Adrenal gland (tissue), 12 donors: ENCODE data around the gene OXGR1. TPM values are rescaled to one million over a fixed set of nuclear protein-coding genes. Genes with fewer than 3 reads are reported as not detected.

Source experiments
- DNase-seq, 7 donors: peaks; one replicate each; pipeline ENCODE4 v3.0.0-alpha.2; 2019 to 2020
- H3K27ac ChIP-seq, 5 donors: fragments of 200-600 bp; sonication (generic) in 4 of 5; 1 replicate in 3 of 5; 2 replicates in 2 of 5; pipeline versions ENCODE4 v1.5.1 to v1.8.0; 2016 to 2020; ENCODE audit warnings: mild to moderate bottlenecking in 1 of 5
- H3K27me3 ChIP-seq: fragments of 200-600 bp; 2 replicates; pipeline ENCODE4 v1.8.0; 2021
- H3K36me3 ChIP-seq, 2 donors: fragments of 200-600 bp; replicated peaks in 1 of 2; 1 replicate in 1 of 2; 2 replicates in 1 of 2; pipeline versions ENCODE4 v1.5.1 to v1.8.0; 2018 to 2022
- H3K4me1 ChIP-seq, 2 donors: fragments of 200-600 bp; replicated peaks in 1 of 2; 1 replicate in 1 of 2; 2 replicates in 1 of 2; pipeline versions ENCODE4 v1.5.1 to v1.8.0; 2018 to 2021
- H3K4me3 ChIP-seq, 4 donors: fragments of 200-600 bp; sonication (generic) in 3 of 4; one replicate each; pipeline ENCODE4 v1.5.1; 2016 to 2018
- H3K9me3 ChIP-seq, 3 donors: fragments of 200-600 bp; sonication (generic) in 1 of 3; replicated peaks in 1 of 3; 1 replicate in 2 of 3; 2 replicates in 1 of 3; pipeline versions ENCODE4 v1.5.1 to v1.8.0; 2016 to 2021
- POLR2A ChIP-seq, 2 donors: fragments of 450-650 bp; IDR thresholded peaks; one replicate each; pipeline ENCODE4 v1.6.1; 2017; ENCODE audit warnings: antibody characterized with exemption in 2 of 2, mild to moderate bottlenecking in 2 of 2, moderate library complexity in 1 of 2
- WGBS, 4 donors: extraction: QIAGEN DNeasy Blood & Tissue Kit in 2 of 4; methylation state at CpG; one replicate each; pipeline versions ENCODE4 v1.1.5 to v1.1.7; 2013 to 2017; 5-methylcytosine and 5-hydroxymethylcytosine counted together
- intact Hi-C, 2 donors: fragments of 100-400 bp; cut with DNase I; formaldehyde crosslinking; loops; one replicate each; pipeline versions ENCODE4 v1.14.1 to v1.15.0; 2022 to 2023
- polyA plus RNA-seq, 3 donors: library from polyadenylated mRNA; stranded (reverse); fragments of 200-250 nt in 2 of 3; fragments of 350-450 nt in 1 of 3; fragmentation: Illumina TruSeq in 1 of 3; extraction: RNeasy Lipid Tissue Mini Kit (QIAGEN cat#74804) in 1 of 3; gene quantifications; one replicate each; pipeline ENCODE4 v1.2.3, GENCODE V29; 2013 to 2014
- total RNA-seq, 9 donors: library from RNA; depleted of rRNA in 4 of 9; stranded (reverse); fragments of >200 nt in 4 of 9; fragments of 120-200 nt in 1 of 9; fragmentation: NEBNext Ultra II Directional in 1 of 9; extraction: Animal tissue kit (Norgen Biotek cat#: 25700) in 1 of 9; gene quantifications; one replicate each; pipeline versions ENCODE4 v1.1.0 to v1.2.4, GENCODE V29; 2013 to 2023
- TF ChIP-seq, protein P1 (sequence below), 6 experiments: fragments of 450-650 bp in 4 of 6; fragments of 200-600 bp in 2 of 6; sonication (generic) in 1 of 6; IDR thresholded peaks; 1 replicate in 5 of 6; 2 replicates in 1 of 6; pipeline versions ENCODE4 v1.5.1 to v1.8.0; 2016 to 2021; ENCODE audit warnings: antibody characterized with exemption in 6 of 6, mild to moderate bottlenecking in 2 of 6, moderate library complexity in 1 of 6
- donor health status: healthy with polysubstance abuse.
- donor health status: Bipolar disorder and iron deficiency.
- donor health status: DM: yes; HTN: yes; CAD: no.
- donor health status: DM: no; HTN: no; CAD: no.
- donor health status: DM: no; HTN: no; CAD: no.
- donor health status: DM: yes; HTN: yes; CAD: no.

The OXGR1 gene
- total and polyA plus RNA-seq, 12 donors, result 0.11 to 0.13 TPM; not detected in 10

- H3K36me3 ChIP-seq, result no peaks in the 10 kb centered on the region
- 50 to 76% (median 64%) methylated on average over 1 of the region's 1 CpG for WGBS, 4 donors
- TF ChIP-seq POLR2A (IDR thresholded peaks at IDR 0.05), result no peak
- TF ChIP-seq, protein P1, sequence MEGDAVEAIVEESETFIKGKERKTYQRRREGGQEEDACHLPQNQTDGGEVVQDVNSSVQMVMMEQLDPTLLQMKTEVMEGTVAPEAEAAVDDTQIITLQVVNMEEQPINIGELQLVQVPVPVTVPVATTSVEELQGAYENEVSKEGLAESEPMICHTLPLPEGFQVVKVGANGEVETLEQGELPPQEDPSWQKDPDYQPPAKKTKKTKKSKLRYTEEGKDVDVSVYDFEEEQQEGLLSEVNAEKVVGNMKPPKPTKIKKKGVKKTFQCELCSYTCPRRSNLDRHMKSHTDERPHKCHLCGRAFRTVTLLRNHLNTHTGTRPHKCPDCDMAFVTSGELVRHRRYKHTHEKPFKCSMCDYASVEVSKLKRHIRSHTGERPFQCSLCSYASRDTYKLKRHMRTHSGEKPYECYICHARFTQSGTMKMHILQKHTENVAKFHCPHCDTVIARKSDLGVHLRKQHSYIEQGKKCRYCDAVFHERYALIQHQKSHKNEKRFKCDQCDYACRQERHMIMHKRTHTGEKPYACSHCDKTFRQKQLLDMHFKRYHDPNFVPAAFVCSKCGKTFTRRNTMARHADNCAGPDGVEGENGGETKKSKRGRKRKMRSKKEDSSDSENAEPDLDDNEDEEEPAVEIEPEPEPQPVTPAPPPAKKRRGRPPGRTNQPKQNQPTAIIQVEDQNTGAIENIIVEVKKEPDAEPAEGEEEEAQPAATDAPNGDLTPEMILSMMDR (IDR thresholded peaks at IDR 0.05), result no peak
- no peak for DNase-seq
- H3K9me3 ChIP-seq, result no peaks in the 10 kb centered on the region
- no peaks in the 10 kb centered on the region for H3K4me1 ChIP-seq
- intact Hi-C loops, result loop anchor here in 1 of 2 donors (10.0 kb wide), 1 partner anchor 786 kb away; no protein-coding TSS in a partner anchor
- no peaks in the 10 kb centered on the region for H3K27me3 ChIP-seq
- no peak overlapping the region for H3K4me3 ChIP-seq
- H3K27ac ChIP-seq, result no peak overlapping the region
Measured at GRCh38 chr13:97019236-97019635, 25.0 kb upstream of the OXGR1 start.

DNA sequence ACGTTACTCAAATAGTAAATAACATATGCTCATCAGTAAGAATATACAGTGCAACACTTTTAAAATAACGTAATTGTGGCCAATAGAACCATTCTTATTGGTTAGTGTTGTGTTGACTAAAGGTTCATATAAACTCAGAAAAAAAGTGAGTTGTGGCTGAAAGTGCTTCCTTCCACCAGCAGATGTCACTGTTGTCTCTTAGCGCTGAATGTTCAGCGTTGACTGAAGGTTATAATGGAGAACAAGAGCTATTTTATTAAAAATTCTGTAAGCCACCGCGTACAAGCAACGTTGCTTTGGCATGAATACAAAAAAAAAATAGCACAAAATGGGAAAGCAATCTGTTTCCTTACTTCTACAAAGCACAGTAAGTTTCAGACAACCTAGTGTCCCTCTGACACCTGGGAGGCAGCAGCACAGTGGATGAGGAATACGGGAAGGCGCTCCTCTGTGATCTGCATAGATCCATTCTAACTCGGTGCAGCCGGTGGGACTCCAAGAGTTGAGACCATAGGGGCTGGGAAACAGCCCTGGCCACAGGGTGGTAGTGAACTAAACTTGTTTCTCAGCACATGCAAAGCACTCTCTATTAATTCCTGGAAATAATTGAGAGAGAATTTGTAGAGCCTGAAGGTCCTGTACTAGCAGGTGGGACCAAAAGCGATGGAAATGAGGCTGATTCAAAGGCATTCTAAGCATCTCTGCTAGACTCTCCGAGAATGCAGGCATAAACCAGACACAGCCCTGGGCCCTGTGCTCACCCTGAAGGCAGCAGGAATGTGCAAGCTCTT, 23.9 kb upstream of the OXGR1 start:
- Histone ChIP-seq H3K4me3 (no peak overlapping the region), H3K9me3 (no peaks in the 10 kb centered on the region), H3K36me3 (no peaks in the 10 kb centered on the region), H3K4me1 (no peaks in the 10 kb centered on the region), H3K27ac (no peak overlapping the region), H3K27me3 (no peaks in the 10 kb centered on the region)
- TF ChIP-seq POLR2A (IDR thresholded peaks at IDR 0.05), result no peak
- TF ChIP-seq, protein P1 (IDR thresholded peaks at IDR 0.05), result peak; percentile 73 to 93 (median 80)
- WGBS, 4 donors, result 19 to 20% (median 19%) methylated on average over 13 of the region's 13 CpGs
- DNase-seq, result peak; percentile 30 to 78 (median 40)
- intact Hi-C loops, result loop anchor here in 1 of 2 donors (10.0 kb wide), 1 partner anchor 787 kb away; no protein-coding TSS in a partner anchor

- TF ChIP-seq, protein P1 (IDR thresholded peaks at IDR 0.05), result no peak
- TF ChIP-seq POLR2A (IDR thresholded peaks at IDR 0.05), result no peak
- Histone ChIP-seq H3K27ac (no peak overlapping the region), H3K4me1 (no peaks in the 10 kb centered on the region), H3K27me3 (no peaks in the 10 kb centered on the region), H3K9me3 (no peaks in the 10 kb centered on the region), H3K4me3 (no peak overlapping the region), H3K36me3 (no peaks in the 10 kb centered on the region)
- no peak for DNase-seq
- intact Hi-C loops, result loop anchor here in 1 of 2 donors (10.0 kb wide), 1 partner anchor 787 kb away; no protein-coding TSS in a partner anchor
Measured at GRCh38 chr13:97017322-97017721, 23.0 kb upstream of the OXGR1 start.

GRCh38 chr13:97015661-97016350, 21.5 kb upstream of the OXGR1 start:
- intact Hi-C loops, result loop anchor here in 1 of 2 donors (10.0 kb wide), 1 partner anchor 789 kb away; no protein-coding TSS in a partner anchor
- WGBS, 4 donors, result 71 to 86% (median 76%) methylated on average over 5 of the region's 5 CpGs
- Histone ChIP-seq H3K36me3 (no peaks in the 10 kb centered on the region), H3K4me3 (no peak overlapping the region), H3K4me1 (no peaks in the 10 kb centered on the region), H3K9me3 (no peaks in the 10 kb centered on the region), H3K27ac (no peak overlapping the region), H3K27me3 (no peaks in the 10 kb centered on the region)
- no peak for DNase-seq
- no peak for TF ChIP-seq POLR2A (IDR thresholded peaks at IDR 0.05)
- TF ChIP-seq, protein P1 (IDR thresholded peaks at IDR 0.05), result no peak
